GM21786 (cell line): ENCODE data around the gene RIMS1.
A peak's percentile ranks its signal among the peaks of the same experiment; 100 is the strongest.
"Not testable (repeated sequence)": the region's sequence is repeated elsewhere in the genome, so short reads cannot be mapped to it uniquely, and the experiment has no call there.

Experiments used
- ATAC-seq: cut with Tn5 transposase; IDR thresholded peaks from one replicate; pipeline ENCODE4 v1.9.1; 2021; ENCODE audit not compliant: unreplicated experiment

RIMS1 gene

GRCh38 chr6:71967436-71967835 lies 81.1 kb downstream of the RIMS1 start:
- no peak for ATAC-seq

DNA sequence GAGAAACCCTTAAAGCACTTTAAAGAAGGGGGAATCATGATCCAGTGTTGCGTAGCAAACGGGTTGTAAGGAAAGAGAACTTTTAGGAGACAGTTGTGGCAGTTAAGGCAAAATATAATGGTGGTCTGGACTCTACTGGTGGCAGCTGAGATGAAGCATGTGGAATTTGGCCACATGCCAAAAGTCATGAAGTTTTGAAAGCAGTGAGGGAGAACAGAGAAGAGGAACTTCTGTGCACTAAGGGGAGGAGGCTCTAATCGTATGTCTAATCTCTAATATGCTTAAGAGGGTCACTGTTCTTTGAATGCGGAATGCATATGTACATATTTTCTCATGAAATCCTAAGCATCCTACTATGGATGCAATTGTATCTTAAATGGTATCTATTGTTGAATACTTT lies 91.5 kb downstream of the RIMS1 start:
- ATAC-seq = no peak

DNA sequence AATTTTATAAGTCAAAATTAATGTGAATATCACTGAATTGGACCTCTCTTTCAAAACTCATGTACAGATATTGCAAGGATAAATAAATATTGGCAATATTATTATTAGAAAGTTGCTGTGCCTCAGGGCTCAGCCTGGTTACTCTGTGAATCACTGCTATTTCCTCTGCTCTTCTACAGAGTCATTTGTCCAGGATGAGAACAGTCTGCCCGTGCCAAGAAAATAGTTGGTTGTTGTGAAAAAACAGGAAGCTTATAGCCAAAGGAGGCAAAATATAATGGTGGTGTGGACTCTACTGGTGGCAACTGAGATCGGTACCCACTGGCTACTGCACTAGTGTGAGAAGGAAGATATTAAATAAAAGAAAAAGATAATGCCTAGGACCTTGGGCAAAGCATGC lies 93.6 kb downstream of the RIMS1 start:
- no peak for ATAC-seq

GRCh38 chr6:71982389-71982788 lies 96.0 kb downstream of the RIMS1 start:
- ATAC-seq = peak; percentile 78

DNA sequence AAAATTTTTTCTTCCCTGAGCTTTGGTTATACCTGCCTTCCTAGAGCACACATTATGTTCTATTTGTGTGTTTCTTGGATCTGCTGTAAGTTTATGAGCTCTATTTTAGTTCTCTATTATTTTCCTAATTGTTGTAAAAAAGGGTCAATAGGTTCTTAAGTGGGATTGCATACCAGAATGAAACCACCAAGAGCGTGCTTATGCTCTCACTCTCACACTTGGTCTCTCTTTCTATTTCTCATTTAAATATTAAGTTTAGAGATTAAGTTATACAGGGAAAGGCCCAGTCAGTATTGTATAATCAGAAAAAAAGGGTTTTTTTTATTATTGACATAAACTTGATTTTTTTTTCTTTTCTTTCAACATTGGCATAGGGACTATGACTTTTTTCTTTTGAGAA lies 96.8 kb downstream of the RIMS1 start:
- no peak for ATAC-seq

GRCh38 chr6:71994705-71995271 lies 108.4 kb downstream of the RIMS1 start:
- ATAC-seq = no peak

- no peak for ATAC-seq
These were observed 111.0 kb downstream of the RIMS1 start for GRCh38 chr6:71997341-71997740.

GRCh38 chr6:72002415-72002814 lies 116.1 kb downstream of the RIMS1 start:
- no peak for ATAC-seq

DNA sequence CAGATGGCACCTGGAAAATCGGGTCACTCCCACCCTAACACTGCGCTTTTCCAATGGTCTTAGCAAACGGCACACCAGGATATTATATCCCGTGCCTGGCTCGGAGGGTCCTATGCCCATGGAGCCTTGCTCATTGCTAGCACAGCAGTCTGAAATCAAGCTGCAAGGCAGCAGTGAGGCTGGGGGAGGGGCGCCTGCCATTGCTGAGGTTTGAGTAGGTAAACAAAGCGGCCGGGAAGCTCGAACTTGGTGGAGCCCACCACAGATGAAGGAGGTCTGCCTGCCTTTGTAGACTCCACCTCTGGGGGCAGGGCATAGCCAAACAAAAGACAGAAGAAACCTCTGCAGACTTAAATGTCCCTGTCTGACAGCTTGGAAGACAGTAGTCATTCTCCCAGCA lies 120.2 kb downstream of the RIMS1 start:
- not testable (repeated sequence) for ATAC-seq

DNA sequence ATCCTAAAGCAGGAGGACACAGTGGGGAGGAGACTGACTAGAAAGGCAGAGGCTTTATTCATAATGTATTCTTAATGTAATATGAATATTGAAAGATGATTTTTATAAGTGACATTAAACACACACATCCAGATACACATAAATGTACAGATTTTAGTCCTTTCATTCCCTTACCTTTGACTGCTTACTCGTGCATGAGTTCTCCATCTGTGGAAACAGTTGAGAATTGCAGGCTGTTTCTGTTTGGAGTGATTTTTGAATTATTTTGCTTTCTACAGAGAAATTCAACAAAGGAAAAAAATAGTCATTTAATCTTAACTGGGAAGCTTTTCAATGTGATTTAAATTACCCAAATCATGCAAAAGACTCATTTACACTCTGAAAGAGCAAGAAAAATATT lies 136.5 kb downstream of the RIMS1 start:
- no peak for ATAC-seq

GRCh38 chr6:72031471-72031870 lies 145.1 kb downstream of the RIMS1 start:
- ATAC-seq = no peak

GRCh38 chr6:72032086-72032485 lies 145.7 kb downstream of the RIMS1 start:
- ATAC-seq = no peak

- no peak for ATAC-seq
These were observed 149.1 kb downstream of the RIMS1 start for GRCh38 chr6:72035486-72035885.

DNA sequence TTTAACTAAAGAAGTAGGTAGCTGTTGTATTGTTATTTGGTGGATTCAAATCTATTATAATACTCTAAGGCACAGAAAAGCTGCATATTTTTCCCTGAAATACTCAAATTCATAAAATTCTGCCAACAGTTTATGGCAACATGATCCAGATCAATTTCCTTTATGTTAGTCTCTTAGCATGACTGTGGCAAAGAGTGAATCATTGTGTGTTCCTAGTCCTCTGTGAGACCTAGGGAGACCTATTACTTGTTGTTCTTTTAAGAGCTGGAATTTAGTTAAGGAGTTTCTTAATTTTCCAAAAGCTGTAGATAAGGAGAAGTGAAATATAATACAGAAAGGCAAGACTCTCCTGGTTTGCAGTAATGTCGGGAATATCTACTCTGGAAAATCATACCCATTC lies 149.6 kb downstream of the RIMS1 start:
- ATAC-seq = no peak

DNA sequence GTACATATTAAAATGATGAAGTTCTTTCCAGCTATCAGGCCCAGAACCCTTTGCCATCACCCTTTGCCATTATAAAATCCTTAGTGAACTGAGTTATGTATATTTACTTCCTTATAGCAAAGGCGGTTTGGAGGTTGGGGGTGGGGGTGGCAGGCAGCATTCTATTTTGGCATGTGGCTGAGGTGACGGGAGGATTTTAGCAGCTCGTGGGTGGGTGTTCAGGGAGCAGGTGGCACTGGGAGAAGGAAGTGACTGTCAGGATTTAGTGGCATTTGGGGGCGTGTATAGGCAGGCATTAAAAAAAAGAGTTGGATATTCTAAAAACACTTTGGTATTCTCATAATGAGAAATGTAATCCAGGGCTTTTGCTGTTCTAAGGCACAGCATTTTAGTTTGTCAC lies 150.7 kb downstream of the RIMS1 start:
- ATAC-seq = no peak

DNA sequence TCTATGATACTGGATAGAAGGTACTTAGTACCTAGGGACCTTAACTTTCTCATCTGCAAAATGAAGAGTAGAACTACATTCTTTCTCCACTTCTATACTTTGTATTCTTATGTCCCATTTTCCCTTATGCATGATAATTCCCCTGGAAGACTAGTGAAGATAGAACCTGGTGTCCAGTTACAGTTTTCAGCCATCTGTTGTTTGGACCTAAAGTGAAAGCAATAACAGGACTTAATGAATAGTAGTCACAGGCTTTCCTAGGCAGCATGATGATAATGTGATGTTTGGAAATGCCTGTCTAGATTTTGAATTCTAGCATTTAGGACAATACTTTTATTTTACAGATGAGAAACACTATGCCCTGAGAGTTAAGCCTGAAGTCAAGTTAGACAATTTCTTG lies 153.8 kb downstream of the RIMS1 start:
- ATAC-seq = no peak

- no peak for ATAC-seq
These were observed 155.7 kb downstream of the RIMS1 start for GRCh38 chr6:72042088-72042487.

- no peak for ATAC-seq
These were observed 161.7 kb downstream of the RIMS1 start for GRCh38 chr6:72048080-72048479.

GRCh38 chr6:72049376-72049775 lies 163.0 kb downstream of the RIMS1 start:
- no peak for ATAC-seq

GRCh38 chr6:72061286-72061685 lies 174.9 kb downstream of the RIMS1 start:
- ATAC-seq = no peak

GRCh38 chr6:72064399-72064975 lies 178.1 kb downstream of the RIMS1 start:
- ATAC-seq = no peak

DNA sequence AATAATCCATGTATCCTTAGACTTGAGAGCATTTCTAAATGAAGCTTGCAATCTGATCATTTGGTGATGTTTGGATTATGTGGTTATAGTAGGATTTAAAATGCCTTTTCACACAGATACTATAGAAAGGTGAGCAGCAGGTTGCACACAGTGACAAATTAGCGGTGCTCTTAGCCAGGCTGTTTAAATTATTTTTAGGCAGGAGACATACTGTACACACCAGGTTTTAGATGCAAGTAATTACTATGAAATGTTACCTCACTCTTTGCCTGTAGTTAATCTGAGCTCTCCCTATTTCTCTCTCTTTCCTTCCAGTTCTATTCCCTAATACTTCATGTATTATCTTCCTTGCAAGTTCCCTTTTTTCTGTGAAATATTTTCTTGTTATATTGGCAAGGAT lies 191.7 kb downstream of the RIMS1 start:
- ATAC-seq = no peak

GRCh38 chr6:72080260-72080941 lies 194.1 kb downstream of the RIMS1 start:
- no peak for ATAC-seq
